KOPT-K1 (cell line): ENCODE results near the gene RABEP1.

Source experiments
- H3K27ac ChIP-seq: fragments of 200-600 bp; sonication (generic); 2 replicates; pipeline ENCODE4 v1.5.1; 2016; ENCODE audit warnings: antibody characterized with exemption, mild to moderate bottlenecking, low read depth, low read length; ENCODE audit not compliant: poor library complexity, severe bottlenecking
- H3K36me3 ChIP-seq: fragments of 200-600 bp; sonication (generic); 2 replicates; pipeline ENCODE4 v1.5.1; 2017; ENCODE audit warnings: antibody characterized with exemption, mild to moderate bottlenecking, low read length, moderate library complexity; ENCODE audit not compliant: insufficient read depth
- H3K9me3 ChIP-seq: fragments of 200-600 bp; sonication (generic); 2 replicates; pipeline ENCODE4 v1.5.1; 2017; ENCODE audit warnings: antibody characterized with exemption, low read length, mild to moderate bottlenecking; ENCODE audit not compliant: insufficient read depth, poor library complexity, severe bottlenecking

The RABEP1 gene

GRCh38 chr17:5257124-5257523 lies 25.0 kb upstream of the RABEP1 start:
- Histone ChIP-seq H3K27ac (no peak overlapping the region), H3K9me3 (no peaks in the 10 kb centered on the region), H3K36me3 (no peaks in the 10 kb centered on the region)

GRCh38 chr17:5260542-5260941 lies 21.5 kb upstream of the RABEP1 start:
- Histone ChIP-seq H3K9me3 (no peaks in the 10 kb centered on the region), H3K27ac (no peak overlapping the region), H3K36me3 (no peaks in the 10 kb centered on the region)

GRCh38 chr17:5262416-5262991 lies 19.6 kb upstream of the RABEP1 start:
- H3K9me3 ChIP-seq = no peaks in the 10 kb centered on the region
- no peak overlapping the region for H3K27ac ChIP-seq
- H3K36me3 ChIP-seq = no peaks in the 10 kb centered on the region

GRCh38 chr17:5263441-5263840 lies 18.6 kb upstream of the RABEP1 start:
- Histone ChIP-seq H3K9me3 (no peaks in the 10 kb centered on the region), H3K27ac (no peak overlapping the region)

GRCh38 chr17:5264893-5265292 lies 17.2 kb upstream of the RABEP1 start:
- peak overlapping the region; percentile 54 for H3K27ac ChIP-seq
- no peaks in the 10 kb centered on the region for H3K9me3 ChIP-seq
- no peaks in the 10 kb centered on the region for H3K36me3 ChIP-seq

More at GRCh38 chr17:5263441-5263840, 18.6 kb upstream of the RABEP1 start:
- H3K36me3 ChIP-seq = no peaks in the 10 kb centered on the region

GRCh38 chr17:5269241-5269960 lies 12.7 kb upstream of the RABEP1 start:
- no peaks in the 10 kb centered on the region for H3K9me3 ChIP-seq
- no peak overlapping the region for H3K27ac ChIP-seq
- no peaks in the 10 kb centered on the region for H3K36me3 ChIP-seq

- no peaks in the 10 kb centered on the region for H3K36me3 ChIP-seq
- no peak overlapping the region for H3K27ac ChIP-seq
- no peaks in the 10 kb centered on the region for H3K9me3 ChIP-seq
These were observed 9.8 kb upstream of the RABEP1 start for GRCh38 chr17:5272322-5272721.

GRCh38 chr17:5282642-5283217 lies 646 bp downstream of the RABEP1 start:
- peaks cover 7% of the 10 kb centered on the region for H3K36me3 ChIP-seq
- H3K9me3 ChIP-seq = no peaks in the 10 kb centered on the region
- peak overlapping the region; percentile 70 for H3K27ac ChIP-seq

- H3K27ac ChIP-seq = peak overlapping the region; percentile 70
These were observed 1.7 kb downstream of the RABEP1 start for GRCh38 chr17:5283571-5284315.

GRCh38 chr17:5284681-5285080 lies 2.6 kb downstream of the RABEP1 start:
- H3K27ac ChIP-seq = no peak overlapping the region
- no peaks in the 10 kb centered on the region for H3K9me3 ChIP-seq
- peaks cover 7% of the 10 kb centered on the region for H3K36me3 ChIP-seq

More at GRCh38 chr17:5283571-5284315, 1.7 kb downstream of the RABEP1 start:
- H3K9me3 ChIP-seq = no peaks in the 10 kb centered on the region
- peaks cover 7% of the 10 kb centered on the region for H3K36me3 ChIP-seq

- no peak overlapping the region for H3K27ac ChIP-seq
- H3K36me3 ChIP-seq = peaks cover 14% of the 10 kb centered on the region
- no peaks in the 10 kb centered on the region for H3K9me3 ChIP-seq
These were observed 4.8 kb downstream of the RABEP1 start for GRCh38 chr17:5286846-5287245.

GRCh38 chr17:5291683-5292350 lies 9.7 kb downstream of the RABEP1 start:
- H3K27ac ChIP-seq = no peak overlapping the region
- H3K36me3 ChIP-seq = peaks cover 27% of the 10 kb centered on the region
- H3K9me3 ChIP-seq = no peaks in the 10 kb centered on the region

- Histone ChIP-seq H3K36me3 (peaks cover 58% of the 10 kb centered on the region), H3K27ac (no peak overlapping the region)
These were observed 15.2 kb downstream of the RABEP1 start for GRCh38 chr17:5297245-5297644.

GRCh38 chr17:5299383-5299782 lies 17.3 kb downstream of the RABEP1 start:
- H3K36me3 ChIP-seq = peaks cover 46% of the 10 kb centered on the region
- no peak overlapping the region for H3K27ac ChIP-seq
- H3K9me3 ChIP-seq = no peaks in the 10 kb centered on the region

More at GRCh38 chr17:5297245-5297644, 15.2 kb downstream of the RABEP1 start:
- no peaks in the 10 kb centered on the region for H3K9me3 ChIP-seq

- Histone ChIP-seq H3K27ac (no peak overlapping the region), H3K36me3 (peaks cover 28% of the 10 kb centered on the region)
These were observed 22.6 kb downstream of the RABEP1 start for GRCh38 chr17:5304636-5305035.

More at GRCh38 chr17:5304636-5305035, 22.6 kb downstream of the RABEP1 start:
- H3K9me3 ChIP-seq = no peaks in the 10 kb centered on the region
